ENCODE measurements around the gene ASXL3.

Gene ASXL3

DNA sequence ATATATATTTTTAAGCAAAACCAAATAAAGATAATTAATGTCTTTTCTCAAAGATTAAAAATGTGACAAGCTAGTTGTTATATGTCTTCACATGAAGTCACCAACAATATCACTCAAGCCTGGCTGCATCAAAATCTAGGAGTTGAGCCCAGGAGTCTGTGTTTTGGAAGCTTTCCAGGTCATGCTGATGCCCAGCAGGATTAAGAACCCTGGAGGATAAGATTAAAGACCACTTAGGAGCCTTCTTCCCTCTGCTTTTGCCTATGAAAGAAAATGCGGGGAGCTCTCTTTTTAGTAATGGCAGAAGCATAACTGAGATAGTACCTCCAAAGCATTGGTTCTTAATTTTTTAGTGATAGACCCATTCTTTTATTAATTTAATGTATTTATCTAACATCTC is 157.4 kb downstream of the ASXL3 start:
- DNase-seq = no peak

DNA sequence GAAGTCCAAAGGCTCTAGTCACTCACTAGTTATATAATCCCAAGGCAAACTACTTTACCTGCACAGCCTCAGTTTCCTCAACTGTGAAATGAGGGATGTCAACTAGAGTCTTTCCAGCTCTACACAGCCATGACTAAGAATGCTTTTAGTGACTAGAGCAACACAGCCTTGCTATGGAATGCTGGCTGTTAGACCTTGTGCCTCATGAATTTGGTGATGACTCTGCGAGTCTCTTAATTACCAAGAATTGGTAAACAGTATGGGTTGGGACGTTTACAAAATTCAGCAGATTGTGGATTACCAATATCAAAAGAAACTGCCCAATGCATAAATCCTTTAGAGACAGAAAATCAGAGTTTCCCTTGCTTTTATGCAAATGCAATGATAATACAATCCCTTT is 163.7 kb downstream of the ASXL3 start:
- no peak for DNase-seq

DNA sequence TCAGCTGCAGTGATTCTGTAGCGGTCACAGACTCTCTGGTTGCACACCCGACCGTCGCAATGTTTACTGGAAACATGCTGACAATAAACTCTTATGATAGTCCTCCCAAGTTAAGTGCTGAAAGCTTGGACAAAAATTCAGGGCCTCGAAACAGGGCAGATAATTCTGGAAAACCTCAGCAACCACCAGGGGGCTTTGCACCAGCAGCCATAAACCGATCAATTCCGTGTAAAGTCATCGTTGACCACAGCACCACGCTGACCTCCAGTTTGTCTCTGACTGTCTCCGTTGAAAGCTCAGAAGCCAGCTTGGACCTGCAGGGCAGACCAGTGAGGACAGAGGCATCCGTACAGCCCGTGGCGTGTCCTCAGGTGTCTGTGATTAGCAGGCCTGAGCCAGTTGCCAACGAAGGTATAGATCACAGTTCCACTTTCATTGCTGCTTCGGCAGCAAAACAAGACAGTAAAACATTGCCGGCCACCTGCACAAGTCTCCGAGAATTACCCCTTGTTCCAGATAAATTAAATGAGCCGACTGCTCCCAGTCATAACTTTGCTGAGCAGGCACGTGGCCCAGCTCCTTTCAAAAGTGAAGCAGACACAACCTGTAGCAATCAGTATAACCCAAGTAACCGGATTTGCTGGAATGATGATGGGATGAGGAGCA is 166.1 kb downstream of the ASXL3 start:
- no peak for DNase-seq

DNA sequence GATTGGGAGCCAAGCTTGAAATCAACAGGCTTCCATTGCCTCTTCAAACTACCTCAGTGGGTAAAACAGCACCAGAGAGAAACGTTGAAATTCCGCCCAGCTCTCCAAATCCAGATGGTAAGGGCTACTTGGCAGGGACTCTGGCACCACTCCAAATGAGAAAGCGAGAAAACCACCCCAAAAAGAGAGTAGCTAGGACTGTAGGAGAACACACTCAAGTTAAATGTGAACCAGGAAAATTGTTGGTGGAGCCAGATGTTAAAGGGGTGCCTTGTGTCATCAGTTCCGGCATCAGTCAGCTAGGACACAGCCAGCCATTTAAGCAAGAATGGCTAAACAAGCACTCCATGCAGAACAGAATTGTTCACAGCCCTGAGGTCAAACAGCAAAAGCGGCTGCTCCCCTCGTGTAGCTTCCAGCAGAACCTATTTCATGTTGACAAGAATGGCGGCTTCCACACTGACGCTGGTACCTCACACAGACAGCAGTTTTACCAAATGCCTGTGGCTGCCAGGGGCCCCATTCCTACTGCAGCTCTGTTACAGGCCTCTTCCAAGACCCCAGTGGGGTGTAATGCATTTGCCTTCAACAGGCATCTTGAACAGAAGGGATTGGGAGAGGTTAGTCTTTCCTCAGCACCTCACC is 167.3 kb downstream of the ASXL3 start:
- no peak for DNase-seq

DNA sequence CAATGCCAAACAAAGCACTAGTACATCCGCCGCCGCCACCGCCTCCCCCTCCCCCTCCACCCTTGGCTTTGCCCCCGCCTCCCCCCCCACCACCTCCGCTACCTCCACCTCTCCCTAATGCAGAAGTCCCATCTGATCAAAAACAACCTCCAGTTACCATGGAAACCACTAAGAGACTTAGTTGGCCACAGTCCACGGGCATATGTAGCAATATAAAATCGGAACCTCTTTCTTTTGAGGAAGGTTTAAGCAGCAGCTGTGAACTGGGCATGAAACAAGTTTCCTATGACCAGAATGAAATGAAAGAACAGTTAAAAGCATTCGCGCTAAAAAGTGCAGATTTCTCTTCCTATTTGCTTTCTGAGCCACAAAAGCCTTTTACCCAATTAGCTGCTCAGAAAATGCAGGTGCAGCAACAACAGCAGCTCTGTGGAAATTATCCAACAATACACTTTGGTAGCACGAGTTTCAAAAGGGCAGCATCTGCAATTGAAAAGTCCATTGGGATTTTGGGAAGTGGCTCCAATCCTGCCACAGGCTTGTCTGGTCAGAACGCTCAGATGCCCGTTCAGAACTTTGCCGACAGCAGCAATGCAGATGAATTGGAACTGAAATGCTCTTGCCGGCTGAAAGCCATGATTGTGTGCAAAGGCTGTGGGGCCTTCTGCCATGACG is 168.0 kb downstream of the ASXL3 start:
- no peak for DNase-seq

DNA sequence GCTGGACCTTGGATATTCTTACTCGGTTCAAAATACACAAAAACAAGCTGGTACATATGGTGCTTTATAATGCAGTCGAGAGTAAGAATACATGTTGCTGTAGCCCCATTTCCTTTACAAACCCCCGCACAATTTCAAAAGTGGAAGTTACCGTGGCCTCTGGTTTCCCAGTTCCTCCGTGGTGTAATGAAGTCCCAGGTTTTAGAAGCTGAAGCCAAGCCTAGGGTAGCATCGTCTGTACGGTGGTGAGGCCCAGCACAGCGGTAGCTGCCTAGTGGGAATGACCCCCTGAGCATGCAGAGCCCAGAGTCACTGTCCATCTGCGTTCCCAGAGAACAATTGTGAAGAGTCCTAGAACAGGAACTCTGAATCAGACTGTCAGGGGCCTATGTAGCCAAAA is 171.8 kb downstream of the ASXL3 start:
- no peak for DNase-seq

DNA sequence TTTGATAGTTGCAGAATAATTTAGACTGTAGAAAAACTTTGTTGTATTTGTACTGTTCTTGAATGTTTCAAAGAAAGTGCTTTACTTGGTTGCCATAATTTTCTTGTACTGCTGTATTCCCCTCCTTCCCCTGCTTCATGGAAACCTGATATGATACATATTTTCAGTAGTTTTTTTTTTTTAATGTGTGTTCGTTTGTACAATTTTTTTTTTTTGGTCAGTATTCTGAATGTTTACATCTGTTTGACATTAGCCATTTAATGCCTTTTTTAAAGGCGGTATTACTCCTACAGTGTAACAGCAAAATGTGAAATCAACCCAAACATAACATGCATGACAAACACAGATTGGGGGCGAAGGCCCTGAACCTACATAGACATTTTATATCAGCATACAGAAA is 172.3 kb downstream of the ASXL3 start:
- no peak for DNase-seq

DNA sequence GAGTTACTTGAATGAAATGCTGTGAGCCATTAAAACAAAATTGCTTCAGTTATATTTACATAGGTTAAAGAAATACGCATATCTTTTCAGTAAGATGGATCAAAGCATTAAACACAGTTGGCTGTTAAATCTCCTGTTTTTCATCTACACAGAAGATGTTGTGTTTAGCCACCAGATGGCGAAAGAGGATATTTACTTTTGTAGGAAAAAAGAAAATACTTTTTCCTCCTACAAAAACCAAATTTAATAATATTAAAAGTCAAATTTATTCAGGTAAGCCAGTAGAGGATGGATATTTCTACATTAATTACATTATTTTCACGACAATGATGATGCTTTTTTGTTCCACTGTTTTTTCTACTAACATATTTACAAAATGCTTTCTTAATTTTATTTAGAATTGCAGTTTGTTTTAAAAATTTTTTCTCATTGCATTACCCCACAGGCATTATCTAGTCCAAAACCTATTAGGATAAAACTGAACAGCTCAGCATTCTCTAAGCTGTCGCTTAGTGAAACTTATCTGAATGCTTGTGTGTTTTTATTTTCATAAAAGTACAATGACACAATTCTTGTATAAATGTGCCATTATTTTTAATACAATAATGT is 173.7 kb downstream of the ASXL3 start:
- peak; percentile 46 for DNase-seq

DNA sequence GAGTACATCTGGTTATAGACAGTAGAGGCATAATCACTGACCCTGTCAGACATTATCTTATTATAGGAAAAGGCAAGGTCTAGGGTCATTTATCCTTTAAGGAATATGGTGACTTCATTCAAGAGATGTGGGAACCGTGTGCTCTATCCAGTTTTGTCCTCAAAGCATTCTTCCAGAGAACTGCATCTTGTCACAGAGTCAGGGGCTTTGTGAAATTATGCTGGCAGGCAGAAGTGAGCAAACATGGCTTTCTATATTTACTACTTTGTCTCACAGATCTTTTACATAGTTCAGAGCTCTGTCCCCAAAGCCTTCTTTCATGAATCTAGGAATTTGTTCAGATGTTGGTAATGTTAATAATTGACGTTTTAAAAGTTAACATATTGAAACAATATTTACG is 177.4 kb downstream of the ASXL3 start:
- no peak for DNase-seq

DNA sequence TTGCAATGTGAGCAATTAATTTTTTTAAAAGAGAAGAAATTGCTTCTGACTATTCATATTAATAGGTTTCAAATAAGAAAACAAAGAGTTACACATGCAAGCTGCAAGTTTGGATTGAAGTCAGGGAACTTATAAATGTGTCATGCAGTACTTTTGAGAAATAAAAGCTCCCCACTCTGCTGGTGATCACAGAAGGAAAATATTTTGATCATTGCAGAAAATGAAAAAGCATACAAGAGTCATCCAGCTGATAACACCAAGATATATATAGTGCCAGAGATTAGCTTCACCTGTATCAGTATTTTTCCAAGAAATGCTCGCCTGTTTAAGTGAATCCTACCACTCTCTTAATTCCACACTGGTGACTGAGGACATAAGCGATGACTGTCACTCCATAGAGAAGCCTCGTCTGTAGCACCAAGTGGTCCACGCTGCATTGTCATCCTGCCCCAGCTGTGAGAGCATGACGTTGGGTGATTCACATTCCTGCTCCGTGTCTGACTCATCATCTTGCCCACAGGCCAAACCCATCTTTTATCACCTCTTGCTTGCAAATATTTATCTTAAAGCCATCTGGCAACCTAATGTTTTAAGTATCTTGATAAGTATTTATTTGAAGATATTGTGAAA is 178.0 kb downstream of the ASXL3 start:
- peak; percentile 1 for DNase-seq

DNA sequence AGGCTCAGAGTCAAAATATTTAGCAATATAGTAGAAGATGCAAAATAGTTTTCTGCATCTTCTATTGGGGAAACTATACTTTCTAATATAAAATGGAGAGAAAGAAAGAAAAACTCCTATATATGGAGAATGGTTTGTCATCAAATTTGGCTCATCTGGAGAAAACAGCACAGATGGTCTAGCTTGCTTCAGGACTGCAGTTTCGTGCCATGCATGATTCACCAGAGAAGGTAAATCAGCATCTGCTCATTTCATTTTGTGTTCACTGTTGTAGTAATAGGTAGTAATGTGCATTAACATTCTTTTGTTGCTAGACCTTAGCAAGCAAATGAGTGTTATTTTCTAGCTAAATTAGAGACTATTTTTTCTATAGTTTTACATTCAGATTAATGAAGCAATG is 179.0 kb downstream of the ASXL3 start:
- no peak for DNase-seq

DNA sequence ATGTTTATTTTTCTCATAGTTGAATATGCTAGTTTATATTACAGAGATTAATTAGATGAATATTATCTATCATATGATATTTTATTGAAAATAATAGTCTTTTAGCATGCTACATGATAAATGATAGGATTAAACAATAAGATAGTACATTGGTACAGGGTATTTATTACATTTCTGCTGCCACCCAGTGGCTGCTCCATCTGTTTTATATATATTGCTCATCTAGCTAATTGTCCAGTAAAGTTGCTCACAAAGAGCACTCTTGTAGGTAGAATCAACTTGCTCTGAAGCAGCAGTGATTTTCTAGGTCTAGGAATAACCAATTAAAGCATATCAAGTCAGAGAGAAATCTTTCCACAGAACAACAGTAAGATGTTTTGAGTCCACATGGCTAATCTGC is 183.3 kb downstream of the ASXL3 start:
- peak; percentile 30 for DNase-seq

DNA sequence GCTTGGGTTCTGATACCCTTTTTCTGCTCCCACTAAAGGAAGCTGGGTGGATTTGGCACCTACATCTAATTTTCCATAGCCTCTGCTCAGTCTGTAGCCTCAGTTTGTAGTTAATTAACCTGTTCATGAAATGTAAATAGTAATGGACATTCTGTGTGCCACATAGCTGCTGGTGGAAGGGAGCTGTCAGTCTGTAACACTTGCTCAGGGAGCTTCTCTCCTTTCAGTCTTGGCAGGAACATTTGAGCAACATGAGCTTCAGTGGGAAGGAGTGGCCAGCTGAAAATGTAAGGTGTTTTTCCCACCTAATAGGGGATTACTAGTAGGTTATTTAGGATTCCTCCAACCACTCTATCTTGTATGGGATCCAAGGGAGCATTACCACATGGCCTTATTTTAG is 203.4 kb downstream of the ASXL3 start:
- no peak for DNase-seq
